Thymus (tissue), 11 donors: ENCODE results near the gene NDUFB2. TPM values are rescaled to one million over a fixed set of nuclear protein-coding genes. Genes with fewer than 3 reads are reported as not detected.
"Not testable (repeated sequence)": the region's sequence is repeated elsewhere in the genome, so short reads cannot be mapped to it uniquely, and the experiment has no call there.

Experiments
- DNase-seq, 9 donors: peaks; one replicate each; pipeline ENCODE4 v3.0.0-alpha.2; 2013; ENCODE audit warnings: low spot score in 9 of 9, low read depth in 6 of 9, missing footprints in 1 of 9
- H3K27ac ChIP-seq, 2 donors: one replicate each; pipeline ENCODE4 v1.5.1; 2013; ENCODE audit warnings: control low read depth in 1 of 2, low read depth in 1 of 2, low read length in 1 of 2, mild to moderate bottlenecking in 1 of 2, moderate library complexity in 1 of 2
- H3K27me3 ChIP-seq, 2 donors: one replicate each; pipeline ENCODE4 v1.5.1; 2013; ENCODE audit warnings: low read length in 1 of 2; ENCODE audit not compliant: control insufficient read depth in 2 of 2, insufficient read depth in 1 of 2
- H3K36me3 ChIP-seq, 2 donors: one replicate each; pipeline ENCODE4 v1.5.1; 2013; ENCODE audit warnings: low read length in 1 of 2, mild to moderate bottlenecking in 1 of 2, moderate library complexity in 1 of 2; ENCODE audit not compliant: control insufficient read depth in 2 of 2, insufficient read depth in 2 of 2
- H3K4me1 ChIP-seq, 2 donors: one replicate each; pipeline ENCODE4 v1.5.1; 2013; ENCODE audit warnings: low read length in 2 of 2; ENCODE audit not compliant: control insufficient read depth in 2 of 2, insufficient read depth in 2 of 2
- H3K4me3 ChIP-seq, 2 donors: one replicate each; pipeline ENCODE4 v1.5.1; 2013; ENCODE audit warnings: low read length in 2 of 2, control low read depth in 1 of 2, mild to moderate bottlenecking in 1 of 2
- H3K9me3 ChIP-seq, 2 donors: one replicate each; pipeline ENCODE4 v1.5.1; 2013; ENCODE audit warnings: low read length in 1 of 2, mild to moderate bottlenecking in 1 of 2; ENCODE audit not compliant: control insufficient read depth in 2 of 2, insufficient read depth in 1 of 2
- WGBS: extraction: QIAGEN DNeasy Blood & Tissue Kit; methylation state at CpG from one replicate; pipeline ENCODE4 v1.1.7; 2013; 5-methylcytosine and 5-hydroxymethylcytosine counted together
- polyA plus RNA-seq: library from polyadenylated mRNA; stranded (reverse); fragments of 200-250 nt; gene quantifications from one replicate; pipeline ENCODE4 v1.2.3, GENCODE V29; 2013
- total RNA-seq: library from RNA; stranded (reverse); fragments of 120-200 nt; gene quantifications from one replicate; pipeline ENCODE4 v1.2.4, GENCODE V29; 2013
- donor health status: healthy.

Gene NDUFB2
- total and polyA plus RNA-seq, 2 donors = 209 to 254 TPM

- Histone ChIP-seq H3K4me3 (no peak overlapping the region), H3K4me1 (peaks cover 2 to 16% of the 10 kb centered on the region in 2 donors), H3K27me3 (no peaks in the 10 kb centered on the region), H3K9me3 (no peaks in the 10 kb centered on the region), H3K27ac (no peak overlapping the region), H3K36me3 (no peaks in the 10 kb centered on the region)
- WGBS = 97% methylated on average over 4 of the region's 4 CpGs
- no peak for DNase-seq
Observed at GRCh38 chr7:140654661-140655060, 41.8 kb upstream of the NDUFB2 start.

- H3K36me3 ChIP-seq = no peaks in the 10 kb centered on the region
- peaks cover 2 to 16% of the 10 kb centered on the region in 2 donors for H3K4me1 ChIP-seq
- no peak overlapping the region for H3K4me3 ChIP-seq
- no peaks in the 10 kb centered on the region for H3K27me3 ChIP-seq
- 96% methylated on average over 16 of the region's 16 CpGs for WGBS
- H3K27ac ChIP-seq = no peak overlapping the region
- no peaks in the 10 kb centered on the region for H3K9me3 ChIP-seq
- DNase-seq = no peak
Observed at GRCh38 chr7:140655511-140656408, 40.7 kb upstream of the NDUFB2 start.

GRCh38 chr7:140656548-140657515 lies 39.7 kb upstream of the NDUFB2 start:
- WGBS = 63% methylated on average over 11 of the region's 11 CpGs
- Histone ChIP-seq H3K4me3 (peak overlapping the region in 1 of 2 donors; percentile 26), H3K27me3 (no peaks in the 10 kb centered on the region), H3K9me3 (no peaks in the 10 kb centered on the region), H3K4me1 (peaks cover 2 to 16% of the 10 kb centered on the region in 2 donors), H3K36me3 (no peaks in the 10 kb centered on the region), H3K27ac (no peak overlapping the region)
- DNase-seq = peak in 4 of 9 donors; percentile 20 to 78 (median 47)

GRCh38 chr7:140657891-140658290 lies 38.6 kb upstream of the NDUFB2 start:
- no peak for DNase-seq
- Histone ChIP-seq H3K36me3 (no peaks in the 10 kb centered on the region), H3K9me3 (no peaks in the 10 kb centered on the region), H3K27me3 (no peaks in the 10 kb centered on the region), H3K27ac (no peak overlapping the region), H3K4me3 (no peak overlapping the region), H3K4me1 (peaks cover 2 to 16% of the 10 kb centered on the region in 2 donors)
- whole genome bisulfite sequencing = 98% methylated on average over 9 of the region's 9 CpGs

- no peaks in the 10 kb centered on the region for H3K27me3 ChIP-seq
- no peak overlapping the region for H3K27ac ChIP-seq
- WGBS = 89% methylated on average over 8 of the region's 8 CpGs
- no peak overlapping the region for H3K4me3 ChIP-seq
- H3K4me1 ChIP-seq = peaks cover 2 to 14% of the 10 kb centered on the region in 2 donors
- DNase-seq = no peak
- H3K9me3 ChIP-seq = no peaks in the 10 kb centered on the region
- no peaks in the 10 kb centered on the region for H3K36me3 ChIP-seq
Observed at GRCh38 chr7:140659856-140660255, 36.7 kb upstream of the NDUFB2 start.

- no peak overlapping the region for H3K4me3 ChIP-seq
- H3K27ac ChIP-seq = no peak overlapping the region
- H3K27me3 ChIP-seq = no peaks in the 10 kb centered on the region
- H3K4me1 ChIP-seq = peaks cover 2 to 12% of the 10 kb centered on the region in 2 donors
- WGBS = 72% methylated on average over 2 of the region's 2 CpGs
- no peaks in the 10 kb centered on the region for H3K36me3 ChIP-seq
- no peaks in the 10 kb centered on the region for H3K9me3 ChIP-seq
- no peak for DNase-seq
Observed at GRCh38 chr7:140661124-140661523, 35.4 kb upstream of the NDUFB2 start.

GRCh38 chr7:140662938-140663337 lies 33.6 kb upstream of the NDUFB2 start:
- not testable (repeated sequence) for H3K4me1 ChIP-seq, H3K9me3 ChIP-seq, H3K27ac ChIP-seq, H3K36me3 ChIP-seq, DNase-seq, H3K27me3 ChIP-seq, H3K4me3 ChIP-seq
- 100% methylated on average over 1 of the region's 2 CpGs for WGBS

- Histone ChIP-seq H3K27ac (no peak overlapping the region), H3K4me3 (no peak overlapping the region), H3K27me3 (no peaks in the 10 kb centered on the region), H3K4me1 (peaks cover 0 to 5% of the 10 kb centered on the region in 2 donors), H3K36me3 (no peaks in the 10 kb centered on the region), H3K9me3 (no peaks in the 10 kb centered on the region)
- WGBS = 86% methylated on average over 1 of the region's 1 CpG
- DNase-seq = no peak
Observed at GRCh38 chr7:140667476-140667875, 29.0 kb upstream of the NDUFB2 start.

- peaks cover 4 to 9% of the 10 kb centered on the region in 2 donors for H3K4me1 ChIP-seq
- H3K36me3 ChIP-seq = no peaks in the 10 kb centered on the region
- no peak overlapping the region for H3K27ac ChIP-seq
- no peak overlapping the region for H3K4me3 ChIP-seq
- H3K9me3 ChIP-seq = no peaks in the 10 kb centered on the region
- DNase-seq = no peak
- no peaks in the 10 kb centered on the region for H3K27me3 ChIP-seq
- WGBS = 88% methylated on average over 1 of the region's 1 CpG
Observed at GRCh38 chr7:140668641-140669040, 27.9 kb upstream of the NDUFB2 start.
